ES-I3 (cell line): ENCODE results near the gene STXBP1.

Experiments used
- H3K36me3 ChIP-seq: 2 replicates; pipeline ENCODE4 v1.6.1; 2013; ENCODE audit warnings: mild to moderate bottlenecking, low read length, control low read depth, moderate library complexity; ENCODE audit not compliant: insufficient read depth
- H3K4me1 ChIP-seq: 2 replicates; pipeline ENCODE4 v1.6.1; 2013; ENCODE audit warnings: mild to moderate bottlenecking, control low read depth, low read length; ENCODE audit not compliant: insufficient read depth
- H3K9ac ChIP-seq: 2 replicates; pipeline ENCODE4 v1.6.1; 2013; ENCODE audit warnings: low read depth, mild to moderate bottlenecking, low read length, moderate library complexity
- H3K9me3 ChIP-seq: 2 replicates; pipeline ENCODE4 v1.6.1; 2013; ENCODE audit warnings: mild to moderate bottlenecking, low read length, moderate library complexity; ENCODE audit not compliant: control insufficient read depth, insufficient read depth

Gene STXBP1

DNA sequence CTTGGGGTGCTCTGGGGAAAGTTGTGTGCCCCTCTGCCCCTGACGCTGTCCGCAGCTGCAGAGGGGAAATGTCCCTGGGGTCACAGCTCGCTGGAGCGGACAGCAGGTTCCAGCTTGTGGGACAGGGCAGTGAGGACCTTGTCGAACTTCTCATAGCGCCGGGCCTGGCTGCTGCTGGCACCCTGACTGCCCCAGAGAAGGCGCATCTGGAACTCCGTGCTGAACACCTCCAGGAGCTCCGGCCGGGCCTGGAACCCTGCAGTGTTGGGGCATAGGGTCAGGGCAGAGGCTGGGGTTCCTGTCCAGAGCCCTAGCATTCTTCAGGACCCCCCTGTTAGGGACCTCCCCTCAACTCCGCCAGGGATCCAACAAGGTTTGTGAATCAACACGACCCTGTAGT, 126.6 kb downstream of the STXBP1 start:
- Histone ChIP-seq H3K9me3 (no peaks in the 10 kb centered on the region), H3K36me3 (no peaks in the 10 kb centered on the region; the same call in 1 of the 2 replicates), H3K9ac (no peak overlapping the region), H3K4me1 (no peaks in the 10 kb centered on the region)

DNA sequence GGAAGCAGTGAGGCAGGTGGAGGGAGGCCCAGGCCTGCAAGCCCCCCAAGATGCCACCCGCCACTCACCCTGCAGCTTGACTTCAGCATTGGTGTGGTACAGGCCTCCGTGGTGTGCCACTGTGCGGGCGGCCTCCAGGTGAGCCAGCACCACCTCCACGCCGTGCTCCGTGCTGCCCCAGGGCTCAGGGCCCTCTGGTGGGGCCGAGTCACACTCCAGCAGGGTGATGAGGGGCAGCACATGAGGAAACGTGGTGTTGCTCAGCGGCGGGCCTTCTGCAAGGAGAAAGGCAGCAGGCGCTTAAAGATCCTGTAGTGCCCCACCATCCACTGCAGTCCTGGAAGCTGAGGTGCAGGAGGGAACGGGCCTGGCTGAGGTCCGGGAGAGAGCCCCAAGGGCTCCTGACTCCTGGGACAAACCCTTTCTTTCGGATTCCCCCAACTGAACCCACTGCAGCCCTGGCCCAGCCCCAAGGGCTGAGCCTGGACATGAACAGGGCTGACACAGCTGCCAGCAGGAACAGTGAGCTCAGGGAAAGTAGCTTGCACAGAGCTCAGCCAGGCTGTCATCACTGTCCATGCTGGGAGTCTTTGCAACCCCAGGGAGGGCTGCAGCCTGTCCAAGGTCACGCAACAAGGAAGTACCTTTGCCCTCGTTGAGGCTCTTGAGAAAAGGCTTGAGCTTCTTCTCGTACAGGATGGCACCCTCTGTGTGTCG, 127.7 kb downstream of the STXBP1 start:
- Histone ChIP-seq H3K4me1 (no peaks in the 10 kb centered on the region), H3K9ac (no peak overlapping the region), H3K9me3 (no peaks in the 10 kb centered on the region), H3K36me3 (no peaks in the 10 kb centered on the region; the same call in 1 of the 2 replicates)

DNA sequence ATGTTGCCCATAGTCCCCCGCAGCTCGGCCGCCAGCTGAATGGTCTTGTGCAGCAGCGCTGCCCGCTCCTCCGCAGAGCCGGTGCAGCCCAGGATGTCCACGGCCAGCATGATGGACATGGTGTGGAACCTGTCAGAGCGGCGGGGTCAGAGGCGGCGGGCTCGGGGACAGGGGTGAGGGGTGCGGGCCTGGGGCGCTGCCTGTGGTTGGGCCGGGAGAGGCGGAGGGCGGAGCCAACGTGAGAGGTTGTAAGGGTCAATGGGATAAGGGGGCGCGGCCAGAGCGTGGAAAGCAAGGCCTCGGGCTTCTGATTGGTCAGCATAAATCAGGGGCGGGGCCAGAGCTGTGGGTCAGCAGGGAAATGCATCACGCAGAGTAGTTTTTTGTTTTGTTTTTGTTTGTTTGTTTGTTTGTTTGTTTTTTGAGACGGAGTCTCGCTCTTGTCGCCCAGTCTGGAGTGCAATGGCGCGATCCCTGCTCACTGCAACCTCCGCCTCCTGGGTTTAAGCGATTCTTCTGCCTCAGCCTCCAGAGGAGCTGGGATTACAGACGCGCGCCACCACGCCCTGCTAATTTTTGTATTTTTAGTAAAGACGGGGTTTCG, 129.9 kb downstream of the STXBP1 start:
- no peaks in the 10 kb centered on the region for H3K4me1 ChIP-seq
- H3K36me3 ChIP-seq: no peaks in the 10 kb centered on the region; the same call in 1 of the 2 replicates
- peak overlapping the region; percentile 43; the same call in 1 of the 2 replicates for H3K9ac ChIP-seq
- H3K9me3 ChIP-seq: no peaks in the 10 kb centered on the region
